Transverse colon (tissue), 4 donors: ENCODE measurements around the gene WWC1. TPM values are rescaled to one million over a fixed set of nuclear protein-coding genes. Genes with fewer than 3 reads are reported as not detected.

ENCODE experiments used
- DNase-seq: peaks from one replicate; pipeline ENCODE4 v3.0.0-alpha.2; 2019
- H3K27ac ChIP-seq, 4 donors: fragments of 200-600 bp; sonication (generic); 2 replicates each; pipeline ENCODE4 v1.5.1; 2016 to 2018; ENCODE audit warnings: inconsistent platforms in 4 of 4
- H3K27me3 ChIP-seq: fragments of 200-600 bp; sonication (generic); 2 replicates; pipeline ENCODE4 v1.5.1; 2017; ENCODE audit warnings: inconsistent platforms
- H3K36me3 ChIP-seq, 4 donors: fragments of 200-600 bp; sonication (generic); 2 replicates each; pipeline ENCODE4 v1.5.1; 2017 to 2019; ENCODE audit warnings: inconsistent platforms in 4 of 4
- H3K4me1 ChIP-seq, 4 donors: fragments of 200-600 bp; sonication (generic); 2 replicates each; pipeline ENCODE4 v1.5.1; 2017 to 2020; ENCODE audit warnings: inconsistent platforms in 4 of 4
- H3K4me3 ChIP-seq, 4 donors: fragments of 200-600 bp; sonication (generic); 1 replicate in 1 of 4; 2 replicates in 3 of 4; pipeline versions ENCODE4 v1.5.1 to v1.6.1; 2017 to 2019; ENCODE audit warnings: inconsistent platforms in 4 of 4
- H3K9me3 ChIP-seq, 2 donors: fragments of 200-600 bp; sonication (generic); 2 replicates each; pipeline ENCODE4 v1.5.1; 2017 to 2019; ENCODE audit warnings: inconsistent platforms in 2 of 2
- EP300 ChIP-seq: sonication (generic); formaldehyde crosslinking; IDR thresholded peaks from one replicate; pipeline ENCODE4 v1.6.1; 2017; ENCODE audit warnings: antibody characterized with exemption, low read depth
- POLR2A ChIP-seq: fragments of 450-650 bp; IDR thresholded peaks from one replicate; pipeline ENCODE4 v1.6.1; 2016; ENCODE audit warnings: antibody characterized with exemption, mild to moderate bottlenecking, moderate library complexity
- POLR2AphosphoS5 ChIP-seq, 3 donors: sonication (generic); formaldehyde crosslinking; IDR thresholded peaks; one replicate each; pipeline ENCODE4 v1.6.1; 2016; ENCODE audit warnings: antibody characterized with exemption in 3 of 3
- WGBS, 2 donors: methylation state at CpG; one replicate each; pipeline ENCODE4 v1.1.5; 2018; ENCODE audit warnings: low coverage in 1 of 2; 5-methylcytosine and 5-hydroxymethylcytosine counted together
- in situ Hi-C, 4 donors: fragments of 200-750 bp; cut with MboI; loops; one replicate each; pipeline versions ENCODE4 v1.15.0 to v1.15.1; 2017; ENCODE audit warnings: low sequenced_read_pairs in 3 of 4, low pct_ligation_motif_present in 1 of 4, low pct_unique_long_range_greater_than_20kb in 1 of 4
- intact Hi-C: fragments of 100-400 bp; cut with DNase I; formaldehyde crosslinking; loops from one replicate; pipeline ENCODE4 v1.15.1; 2023; ENCODE audit warnings: low total_unique reads
- total RNA-seq, 4 donors: library from RNA; depleted of rRNA; stranded (reverse); fragments of >200 nt; gene quantifications; one replicate each; pipeline ENCODE4 v1.1.0, GENCODE V29; 2016
- TF ChIP-seq, protein P1 (sequence below), 5 experiments: fragments of 200-600 bp in 3 of 5; fragments of 450-650 bp in 2 of 5; sonication (generic) in 3 of 5; IDR thresholded peaks; 1 replicate in 2 of 5; 2 replicates in 3 of 5; pipeline ENCODE4 v1.5.1; 2016 to 2017; ENCODE audit warnings: antibody characterized with exemption in 5 of 5, inconsistent platforms in 3 of 5, mild to moderate bottlenecking in 2 of 5, moderate library complexity in 1 of 5

The WWC1 gene
- total RNA-seq, 4 donors from 2014 or later, result 10.1 to 34.8 (median 16.8) TPM

DNA sequence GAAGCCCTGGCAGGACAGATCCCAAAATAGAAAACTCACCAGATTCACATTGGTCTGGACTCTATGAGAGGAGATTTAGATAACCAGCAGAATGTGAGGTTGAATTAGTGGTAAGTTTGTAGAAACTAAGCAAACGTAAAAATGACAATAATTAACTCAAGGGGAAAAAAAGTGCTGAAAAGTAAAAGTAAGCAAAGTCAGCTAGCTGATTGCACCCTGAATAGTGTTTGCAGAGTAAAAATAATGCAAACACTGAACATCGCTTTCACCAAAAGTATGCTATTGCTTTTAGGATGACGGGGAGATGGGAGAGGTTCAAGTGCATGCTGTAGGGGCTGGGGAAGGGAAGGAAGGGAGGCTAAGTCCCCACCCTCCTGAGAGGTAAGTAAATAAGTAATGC lies 102.3 kb downstream of the WWC1 start:
- no peak for DNase-seq
- in situ Hi-C loops, result no loop called here
- no peak for TF ChIP-seq EP300
- TF ChIP-seq, protein P1, sequence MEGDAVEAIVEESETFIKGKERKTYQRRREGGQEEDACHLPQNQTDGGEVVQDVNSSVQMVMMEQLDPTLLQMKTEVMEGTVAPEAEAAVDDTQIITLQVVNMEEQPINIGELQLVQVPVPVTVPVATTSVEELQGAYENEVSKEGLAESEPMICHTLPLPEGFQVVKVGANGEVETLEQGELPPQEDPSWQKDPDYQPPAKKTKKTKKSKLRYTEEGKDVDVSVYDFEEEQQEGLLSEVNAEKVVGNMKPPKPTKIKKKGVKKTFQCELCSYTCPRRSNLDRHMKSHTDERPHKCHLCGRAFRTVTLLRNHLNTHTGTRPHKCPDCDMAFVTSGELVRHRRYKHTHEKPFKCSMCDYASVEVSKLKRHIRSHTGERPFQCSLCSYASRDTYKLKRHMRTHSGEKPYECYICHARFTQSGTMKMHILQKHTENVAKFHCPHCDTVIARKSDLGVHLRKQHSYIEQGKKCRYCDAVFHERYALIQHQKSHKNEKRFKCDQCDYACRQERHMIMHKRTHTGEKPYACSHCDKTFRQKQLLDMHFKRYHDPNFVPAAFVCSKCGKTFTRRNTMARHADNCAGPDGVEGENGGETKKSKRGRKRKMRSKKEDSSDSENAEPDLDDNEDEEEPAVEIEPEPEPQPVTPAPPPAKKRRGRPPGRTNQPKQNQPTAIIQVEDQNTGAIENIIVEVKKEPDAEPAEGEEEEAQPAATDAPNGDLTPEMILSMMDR (IDR thresholded peaks at IDR 0.05), result no peak
- no peak for TF ChIP-seq POLR2AphosphoS5 (IDR thresholded peaks at IDR 0.05)
- TF ChIP-seq POLR2A, result no peak
- Histone ChIP-seq H3K27ac (no peak overlapping the region), H3K9me3 (peaks cover 0 to 6% of the 10 kb centered on the region in 2 donors), H3K4me1 (no peaks in the 10 kb centered on the region), H3K4me3 (no peak overlapping the region), H3K36me3 (no peaks in the 10 kb centered on the region), H3K27me3 (no peaks in the 10 kb centered on the region)
- WGBS, 2 donors, result 84 to 100% methylated on average over 3 of the region's 3 CpGs
- intact Hi-C loops, result no loop called here

DNA sequence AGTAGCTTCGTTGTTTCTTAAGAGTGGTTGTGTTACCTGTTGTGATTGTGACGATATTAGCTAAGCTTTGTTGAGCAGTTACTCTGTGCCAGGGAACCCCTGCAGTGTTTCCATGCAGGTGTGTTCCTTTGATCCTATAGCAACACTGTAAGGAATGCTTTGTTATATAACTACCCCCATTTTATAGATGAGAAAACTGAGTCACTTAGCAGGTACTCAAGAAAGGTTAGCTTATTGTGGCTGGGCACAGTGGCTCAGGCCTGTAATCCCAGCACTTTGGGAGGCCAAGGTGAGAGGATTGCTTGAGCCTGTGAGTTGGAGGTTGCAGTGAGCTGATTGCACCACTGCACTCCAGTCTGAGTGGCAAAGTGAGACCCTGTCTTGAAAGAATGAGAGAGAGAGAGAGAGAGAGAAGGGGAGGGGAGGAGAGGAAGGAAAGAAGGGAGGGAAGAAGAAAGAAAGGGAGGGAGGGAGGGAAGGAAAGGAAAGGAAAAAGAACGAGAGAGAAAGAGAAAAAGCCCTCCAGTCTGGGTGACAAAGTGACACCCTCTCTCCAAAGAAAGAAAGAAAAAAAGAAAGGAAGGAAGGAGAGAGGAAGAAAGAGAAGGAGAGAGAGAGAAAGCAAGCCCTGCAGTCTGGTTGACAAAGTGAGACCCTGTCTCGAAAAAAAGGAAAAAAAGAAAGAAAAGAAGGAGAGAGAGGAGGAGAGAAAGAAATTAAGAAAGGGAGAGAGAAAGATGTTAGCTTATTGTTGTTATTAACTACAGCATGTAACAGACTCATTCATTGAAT lies 109.2 kb downstream of the WWC1 start:
- H3K27me3 ChIP-seq, result no peaks in the 10 kb centered on the region
- no peak for DNase-seq
- no peaks in the 10 kb centered on the region for H3K9me3 ChIP-seq
- in situ Hi-C loops (no loop called here), intact Hi-C loops (no loop called here)
- H3K36me3 ChIP-seq, result no peaks in the 10 kb centered on the region
- no peak overlapping the region for H3K4me3 ChIP-seq
- TF ChIP-seq POLR2A, result no peak
- no peak for TF ChIP-seq EP300
- TF ChIP-seq, protein P1 (IDR thresholded peaks at IDR 0.05), result no peak
- TF ChIP-seq POLR2AphosphoS5 (IDR thresholded peaks at IDR 0.05), result no peak
- WGBS, 2 donors, result 65 to 89% methylated on average over 4 of the region's 4 CpGs
- H3K27ac ChIP-seq, result no peak overlapping the region
- H3K4me1 ChIP-seq, result no peaks in the 10 kb centered on the region

DNA sequence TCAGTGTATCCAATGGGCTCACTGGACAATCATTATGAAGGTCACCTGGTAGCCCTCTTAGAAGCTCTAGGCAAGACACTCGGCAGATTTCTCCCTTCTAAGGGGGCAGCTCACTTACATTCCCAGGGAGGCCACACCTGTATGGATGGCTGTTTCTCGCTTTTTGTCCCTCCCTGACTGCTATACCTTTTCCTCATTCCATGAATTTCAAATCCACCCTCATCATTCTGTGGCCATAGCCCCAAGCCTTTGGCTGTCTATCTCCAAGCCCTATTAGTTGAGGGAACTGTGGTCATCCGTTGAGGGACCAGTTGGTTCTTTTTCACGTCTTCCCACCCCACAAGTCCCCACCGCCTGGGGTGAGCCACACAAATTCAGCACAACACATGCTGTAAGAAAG lies 109.8 kb downstream of the WWC1 start:
- intact Hi-C loops (no loop called here), in situ Hi-C loops (no loop called here)
- no peaks in the 10 kb centered on the region for H3K9me3 ChIP-seq
- TF ChIP-seq, protein P1 (IDR thresholded peaks at IDR 0.05), result no peak
- H3K4me1 ChIP-seq, result no peaks in the 10 kb centered on the region
- DNase-seq, result no peak
- H3K27ac ChIP-seq, result no peak overlapping the region
- H3K27me3 ChIP-seq, result no peaks in the 10 kb centered on the region
- no peak overlapping the region for H3K4me3 ChIP-seq
- no peaks in the 10 kb centered on the region for H3K36me3 ChIP-seq
- 66 to 80% methylated on average over 5 of the region's 5 CpGs for WGBS, 2 donors

DNA sequence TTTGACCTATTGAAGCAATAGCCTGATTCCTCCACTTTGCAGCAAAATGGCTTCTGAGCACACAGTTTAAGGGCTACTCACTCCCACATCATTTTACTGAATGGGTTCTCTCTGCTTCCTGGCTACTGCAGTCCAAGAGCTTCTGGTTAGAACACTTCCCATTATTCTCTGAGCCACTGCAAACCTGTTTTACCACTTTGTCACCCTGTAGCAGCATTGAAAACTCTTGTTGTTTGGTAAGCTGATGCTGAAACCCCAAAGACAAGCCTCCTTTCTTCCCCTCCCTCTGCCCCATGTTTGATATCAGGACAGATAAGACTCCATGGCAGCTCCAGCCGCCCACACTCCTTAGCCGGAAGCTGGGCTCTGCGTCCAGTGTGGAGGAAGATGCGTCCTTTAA lies 110.4 kb downstream of the WWC1 start:
- TF ChIP-seq EP300 (no peak), POLR2A (no peak), POLR2AphosphoS5 (IDR thresholded peaks at IDR 0.05) (no peak)
- TF ChIP-seq, protein P1 (IDR thresholded peaks at IDR 0.05), result no peak
- no peaks in the 10 kb centered on the region for H3K36me3 ChIP-seq
- H3K4me1 ChIP-seq, result no peaks in the 10 kb centered on the region
- H3K27me3 ChIP-seq, result no peaks in the 10 kb centered on the region
- WGBS, 2 donors, result 89% methylated on average over 4 of the region's 4 CpGs; no CpG with 5 or more reads in 1 of the 2 donors
- H3K27ac ChIP-seq, result no peak overlapping the region
- in situ Hi-C loops (no loop called here), intact Hi-C loops (no loop called here)
- no peak for DNase-seq
- no peaks in the 10 kb centered on the region for H3K9me3 ChIP-seq
- no peak overlapping the region for H3K4me3 ChIP-seq
